ENCODE data around the gene UFC1.

UFC1 gene

GRCh38 chr1:161192476-161193465 is 39.0 kb downstream of the UFC1 start:
- peak in 1 of 2 donors; percentile 38 for DNase-seq (ENCODE audit: extremely low read depth in 1 of 2, low read depth in 1 of 2)

- DNase-seq (ENCODE audit: extremely low read depth in 1 of 2, low read depth in 1 of 2), result no peak
Measured at GRCh38 chr1:161193561-161194235, 39.9 kb downstream of the UFC1 start.

GRCh38 chr1:161195171-161195570 is 41.4 kb downstream of the UFC1 start:
- no peak for DNase-seq (ENCODE audit: extremely low read depth in 1 of 2, low read depth in 1 of 2)

DNA sequence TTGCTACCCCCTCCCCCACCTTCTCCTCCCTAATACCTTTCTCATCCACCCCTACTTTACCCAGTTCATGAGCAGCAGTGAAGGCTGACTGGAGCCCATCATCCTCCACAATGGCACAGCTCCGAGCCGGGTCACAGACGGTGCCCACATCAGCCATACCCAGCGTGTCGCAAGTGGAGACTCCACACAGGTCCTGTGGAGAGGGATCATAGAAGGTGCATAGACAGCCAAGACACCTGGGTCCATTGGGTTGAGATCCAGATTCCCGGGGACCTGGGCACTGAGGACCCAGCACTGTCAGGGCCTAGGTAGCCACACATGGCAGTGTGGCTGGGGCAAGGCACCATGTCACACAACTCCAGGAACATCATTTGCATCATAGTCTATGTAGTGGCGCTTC is 42.3 kb downstream of the UFC1 start:
- DNase-seq (ENCODE audit: extremely low read depth in 1 of 2, low read depth in 1 of 2), result no peak

GRCh38 chr1:161196521-161197451 is 43.0 kb downstream of the UFC1 start:
- DNase-seq (ENCODE audit: extremely low read depth in 1 of 2, low read depth in 1 of 2), result no peak

GRCh38 chr1:161197560-161198193 is 43.9 kb downstream of the UFC1 start:
- no peak for DNase-seq (ENCODE audit: extremely low read depth in 1 of 2, low read depth in 1 of 2)

DNA sequence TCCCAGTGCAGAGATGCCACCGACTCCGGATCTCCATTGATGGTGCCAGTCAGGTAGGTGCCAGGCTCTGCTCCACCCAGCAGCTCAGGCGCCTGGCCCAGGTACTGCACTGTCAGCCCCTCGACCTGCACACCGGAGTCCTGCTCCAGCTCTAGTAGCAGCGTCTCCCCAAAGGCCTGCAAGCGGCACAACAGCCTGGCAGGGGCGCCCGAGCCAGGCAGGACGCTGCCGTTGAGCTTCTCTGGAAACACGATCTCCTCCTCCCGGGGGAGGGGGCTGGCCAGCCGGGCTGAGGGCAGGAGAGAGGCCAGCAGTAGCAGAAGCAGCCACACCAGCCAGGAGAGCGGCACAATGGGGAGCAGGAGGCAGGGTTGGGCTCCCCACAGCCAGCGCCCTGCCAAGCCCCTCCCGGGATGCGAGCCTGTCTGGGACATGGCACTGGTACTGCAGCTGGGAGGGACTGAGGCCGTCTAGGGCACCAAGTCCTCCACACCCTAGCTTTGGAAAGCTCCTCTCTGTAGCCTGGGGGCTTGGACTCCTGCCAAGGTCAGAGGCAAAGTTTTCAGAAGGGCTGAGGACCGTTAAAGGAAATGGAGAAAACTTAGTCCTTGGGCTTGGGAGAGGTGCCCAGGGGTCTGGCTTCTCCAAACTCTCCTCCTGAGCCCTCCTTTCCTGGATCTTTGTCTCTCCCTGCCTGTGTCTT is 44.6 kb downstream of the UFC1 start:
- DNase-seq (ENCODE audit: extremely low read depth in 1 of 2, low read depth in 1 of 2), result no peak

DNA sequence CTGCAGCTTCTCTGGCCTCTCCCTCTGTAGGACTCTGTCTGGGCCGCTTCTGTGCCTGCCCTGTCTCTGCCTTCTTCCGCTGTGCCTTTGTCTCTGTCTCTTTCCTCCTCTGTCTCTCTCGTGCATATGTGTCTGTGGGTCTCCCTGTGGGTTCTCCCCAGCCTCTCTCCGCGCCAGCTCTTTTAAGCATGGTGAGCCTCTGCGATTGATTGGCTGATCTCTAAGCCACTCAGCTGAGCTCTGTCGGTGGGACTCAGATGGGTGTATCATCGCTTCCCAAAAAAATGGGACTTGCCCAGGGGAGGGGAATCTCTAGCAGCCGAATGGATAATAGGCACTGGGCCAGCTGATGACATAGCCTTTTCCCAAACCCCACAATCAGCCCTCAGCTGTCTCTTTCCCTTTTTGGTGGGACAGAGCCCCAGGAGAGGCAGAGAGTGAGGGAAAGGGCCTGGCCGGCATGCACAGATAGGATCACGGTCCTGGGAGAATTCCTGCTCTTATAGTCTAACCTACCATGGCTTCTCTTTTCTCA is 45.2 kb downstream of the UFC1 start, which contains the start of gene ADAMTS4:
ADAMTS4 (minus strand) TSS at position 158 of the 535 bp plus-strand sequence. CDS start 427 bp downstream, outside the sequence.
- no peak for DNase-seq (ENCODE audit: extremely low read depth in 1 of 2, low read depth in 1 of 2)

DNA sequence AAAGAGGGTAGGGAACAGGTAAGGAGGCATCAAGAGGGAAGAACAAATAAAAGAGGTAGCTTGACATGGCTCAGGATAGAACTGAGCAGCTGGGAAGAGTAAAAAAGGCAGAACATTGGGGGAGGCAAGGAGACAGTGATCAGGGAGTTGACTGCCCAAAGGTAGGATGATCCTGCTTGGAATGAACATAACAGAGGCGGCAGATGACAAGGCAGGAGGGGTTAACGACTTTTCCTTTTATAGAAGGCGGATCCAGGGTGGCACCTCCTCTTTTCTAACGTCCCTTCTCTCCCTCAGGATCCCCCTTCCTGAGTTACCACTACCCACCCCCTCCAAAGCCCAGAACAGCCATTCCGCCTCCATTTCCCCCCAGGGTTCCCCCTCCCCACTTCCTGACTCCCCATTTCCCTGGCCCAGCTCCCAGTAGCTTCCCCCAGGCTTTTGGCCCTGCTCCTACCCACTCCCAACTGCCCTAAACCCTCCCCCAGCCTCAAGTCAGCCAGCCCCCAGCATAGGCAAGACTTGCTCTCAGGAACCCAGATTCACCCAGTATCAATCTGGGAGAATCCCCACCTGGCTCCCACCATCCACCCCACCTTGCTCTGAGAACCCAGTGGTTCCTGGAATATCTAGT is 45.8 kb downstream of the UFC1 start:
- no peak for DNase-seq (ENCODE audit: extremely low read depth in 1 of 2, low read depth in 1 of 2)

DNA sequence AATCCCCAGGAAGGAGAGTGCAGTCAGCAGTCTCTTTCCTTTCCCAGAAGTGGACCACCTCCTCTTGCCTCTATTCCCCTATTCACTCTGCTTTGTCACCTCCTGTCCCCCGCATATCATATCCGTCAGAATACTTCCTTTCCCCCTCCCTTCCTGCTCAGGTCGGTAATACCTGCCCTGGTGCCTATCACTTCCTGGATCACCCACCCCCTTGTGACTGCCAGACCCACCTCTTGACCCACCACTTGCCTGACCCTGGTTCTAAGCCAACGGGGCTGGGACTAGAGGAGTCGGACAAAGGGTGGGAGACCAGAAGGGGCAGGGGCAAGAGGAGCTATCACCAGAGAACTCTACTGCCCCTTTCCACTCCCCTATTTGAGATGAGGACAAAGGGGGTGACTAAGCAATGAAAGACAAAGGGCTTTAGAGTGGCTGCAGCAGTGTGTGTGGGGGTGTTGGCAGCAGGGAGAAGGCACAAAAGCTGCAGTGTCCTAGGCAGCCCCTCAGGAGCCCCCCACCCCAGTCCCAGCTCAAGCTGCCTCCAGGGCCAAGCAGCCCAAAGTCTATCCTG is 46.7 kb downstream of the UFC1 start:
- DNase-seq (ENCODE audit: extremely low read depth in 1 of 2, low read depth in 1 of 2), result no peak

GRCh38 chr1:161200992-161201835 is 47.4 kb downstream of the UFC1 start:
- DNase-seq (ENCODE audit: extremely low read depth in 1 of 2, low read depth in 1 of 2), result no peak

DNA sequence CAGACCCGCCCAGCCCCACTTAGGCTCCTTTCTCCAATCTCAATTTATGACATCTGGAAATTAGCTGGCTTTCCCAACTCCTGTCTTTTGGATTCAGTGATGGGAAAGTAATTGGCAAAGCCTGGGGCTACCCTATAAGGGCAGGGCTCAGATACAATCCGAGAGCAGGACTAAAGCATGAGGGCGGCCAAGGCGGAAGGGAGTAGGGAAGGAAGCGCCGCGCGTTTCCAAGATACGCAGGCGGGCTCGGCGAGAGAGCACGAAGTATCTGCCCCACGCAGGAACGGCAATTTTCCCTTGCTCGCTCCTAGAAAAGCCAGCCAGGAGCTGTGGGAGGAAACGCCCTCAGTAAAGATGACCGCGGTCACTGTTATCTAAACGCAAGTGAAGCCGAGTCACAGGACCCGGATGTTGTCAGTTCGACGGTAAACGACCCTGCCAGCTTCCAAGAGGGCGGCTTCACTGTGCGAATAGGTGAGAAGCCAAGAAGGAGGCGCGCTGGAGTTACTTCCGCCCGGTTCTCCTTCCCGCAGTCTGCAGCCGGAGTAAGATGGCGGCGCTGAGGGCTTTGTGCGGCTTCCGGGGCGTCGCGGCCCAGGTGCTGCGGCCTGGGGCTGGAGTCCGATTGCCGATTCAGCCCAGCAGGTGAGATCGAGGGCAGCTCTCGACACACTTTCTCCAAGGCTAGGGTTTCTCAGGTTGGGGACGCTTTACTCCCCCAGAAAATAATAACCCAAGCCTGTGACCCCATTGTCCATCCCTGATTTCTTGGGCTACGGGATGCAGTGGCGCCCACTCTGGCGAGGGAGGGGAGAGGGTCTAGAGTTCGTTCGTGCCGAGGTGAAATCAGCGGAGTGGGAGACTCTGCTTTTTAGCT is 48.3 kb downstream of the UFC1 start, which contains the start of gene NDUFS2:
NDUFS2 (plus strand) TSS at position 532 of the 877 bp plus-strand sequence; CDS start at position 551, 19 bp downstream.
- DNase-seq (ENCODE audit: extremely low read depth in 1 of 2, low read depth in 1 of 2), result peak; percentile 90 to 95

DNA sequence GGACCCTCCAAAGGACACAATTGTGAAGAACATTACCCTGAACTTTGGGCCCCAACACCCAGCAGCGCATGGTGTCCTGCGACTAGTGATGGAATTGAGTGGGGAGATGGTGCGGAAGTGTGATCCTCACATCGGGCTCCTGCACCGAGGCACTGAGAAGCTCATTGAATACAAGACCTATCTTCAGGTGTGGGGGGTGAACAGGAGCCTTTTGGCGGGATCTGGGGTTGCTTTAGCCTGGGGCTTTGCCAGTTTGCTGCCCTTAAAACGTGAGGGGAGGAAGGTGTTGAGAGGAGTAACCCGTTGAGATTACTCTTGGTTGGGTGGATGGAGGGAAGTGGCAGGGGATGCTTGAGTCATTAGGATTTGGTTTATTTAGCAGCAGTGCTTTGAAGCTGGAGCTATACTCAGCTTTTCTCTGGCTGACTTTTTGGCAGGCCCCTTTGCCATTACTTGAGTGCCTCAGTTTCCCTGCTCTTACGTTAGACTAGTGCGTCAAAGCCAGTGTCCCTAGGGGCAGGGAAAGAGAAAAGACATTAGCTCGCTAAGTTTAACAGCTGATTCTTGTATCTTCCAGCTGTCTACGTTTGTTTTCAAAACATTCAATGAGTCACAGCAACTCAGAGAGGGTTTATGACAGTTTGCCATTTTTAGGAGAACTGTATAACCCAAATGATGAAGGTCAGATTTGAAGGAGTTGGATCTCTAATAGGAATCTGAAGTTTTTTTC is 52.8 kb downstream of the UFC1 start:
- DNase-seq (ENCODE audit: extremely low read depth in 1 of 2, low read depth in 1 of 2), result no peak

DNA sequence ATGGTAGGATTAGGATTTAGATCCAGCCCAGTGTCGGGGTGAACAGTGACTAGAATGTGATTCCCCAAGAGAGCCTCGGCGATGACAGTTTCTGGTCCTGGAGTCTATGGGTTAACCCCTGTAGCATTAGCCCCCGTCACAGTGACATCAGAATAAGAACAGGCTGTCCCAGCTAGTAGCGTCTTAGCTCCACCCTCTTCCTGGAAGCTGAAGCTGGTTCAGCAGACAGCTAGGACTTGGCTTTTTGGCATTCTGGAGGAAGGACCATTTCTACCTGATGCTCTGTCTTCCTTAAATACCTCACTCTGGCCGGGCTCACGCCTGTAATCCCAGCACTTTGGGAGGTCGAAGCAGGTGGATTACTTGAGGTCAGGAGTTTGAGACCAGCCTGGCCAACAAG is 53.4 kb downstream of the UFC1 start:
- no peak for DNase-seq (ENCODE audit: extremely low read depth in 1 of 2, low read depth in 1 of 2)
